Spleen (tissue), 11 donors: ENCODE data around the gene TENM3. TPM values are rescaled to one million over a fixed set of nuclear protein-coding genes. Genes with fewer than 3 reads are reported as not detected.

ENCODE experiments used
- DNase-seq: peaks from one replicate; pipeline ENCODE4 v3.0.0-alpha.2; 2020
- H3K27ac ChIP-seq, 8 donors: fragments of 200-600 bp; sonication (generic) in 7 of 8; 1 replicate in 4 of 8; 2 replicates in 4 of 8; pipeline versions ENCODE4 v1.5.0 to v1.8.0; 2016 to 2021; ENCODE audit warnings: inconsistent platforms in 4 of 8, mild to moderate bottlenecking in 4 of 8, moderate library complexity in 1 of 8
- H3K27me3 ChIP-seq, 7 donors: fragments of 200-600 bp; sonication (generic) in 6 of 7; replicated peaks in 1 of 7; 1 replicate in 4 of 7; 2 replicates in 3 of 7; pipeline versions ENCODE4 v1.5.0 to v1.8.0; 2016 to 2021; ENCODE audit warnings: inconsistent platforms in 3 of 7, mild to moderate bottlenecking in 1 of 7
- H3K36me3 ChIP-seq, 6 donors: fragments of 200-600 bp; sonication (generic) in 5 of 6; 1 replicate in 4 of 6; 2 replicates in 2 of 6; pipeline versions ENCODE4 v1.5.0 to v1.8.0; 2016 to 2021; ENCODE audit warnings: inconsistent platforms in 2 of 6
- H3K4me1 ChIP-seq, 6 donors: fragments of 200-600 bp; sonication (generic) in 5 of 6; 1 replicate in 3 of 6; 2 replicates in 3 of 6; pipeline versions ENCODE4 v1.5.0 to v1.8.0; 2016 to 2021; ENCODE audit warnings: inconsistent platforms in 3 of 6
- H3K4me3 ChIP-seq, 8 donors: fragments of 200-600 bp; sonication (generic) in 7 of 8; 1 replicate in 4 of 8; 2 replicates in 4 of 8; pipeline versions ENCODE4 v1.5.0 to v1.8.0; 2016 to 2021; ENCODE audit warnings: inconsistent platforms in 4 of 8, mild to moderate bottlenecking in 4 of 8, moderate library complexity in 2 of 8
- H3K9me3 ChIP-seq, 8 donors: fragments of 200-600 bp; sonication (generic) in 7 of 8; 1 replicate in 4 of 8; 2 replicates in 4 of 8; pipeline versions ENCODE4 v1.5.0 to v1.8.0; 2016 to 2021; ENCODE audit warnings: inconsistent platforms in 4 of 8
- POLR2A ChIP-seq, 3 donors: fragments of 450-650 bp; IDR thresholded peaks; one replicate each; pipeline ENCODE4 v1.5.1; 2017; ENCODE audit warnings: antibody characterized with exemption in 3 of 3, mild to moderate bottlenecking in 1 of 3
- POLR2AphosphoS5 ChIP-seq, 3 donors: sonication (generic); formaldehyde crosslinking; IDR thresholded peaks; one replicate each; pipeline ENCODE4 v1.5.1; 2017; ENCODE audit warnings: antibody characterized with exemption in 3 of 3
- WGBS, 5 donors: extraction: QIAGEN DNeasy Blood & Tissue Kit in 3 of 5; methylation state at CpG; one replicate each; pipeline versions ENCODE4 v1.1.5 to v1.1.7; 2013 to 2018; 5-methylcytosine and 5-hydroxymethylcytosine counted together
- intact Hi-C: fragments of 100-400 bp; cut with DNase I; formaldehyde crosslinking; loops from one replicate; pipeline ENCODE4 v1.15.0; 2023; ENCODE audit warnings: low total_unique reads
- polyA plus RNA-seq, 3 donors: library from polyadenylated mRNA; stranded (reverse); fragments of 200-250 nt; gene quantifications; one replicate each; pipeline ENCODE4 v1.2.1, GENCODE V29; 2013
- total RNA-seq, 7 donors: library from RNA; depleted of rRNA in 3 of 7; stranded (reverse); fragments of >200 nt in 3 of 7; fragmentation: NEBNext Ultra II Directional in 4 of 7; extraction: Animal tissue kit (Norgen Biotek cat#: 25700) in 4 of 7; gene quantifications; one replicate each; pipeline versions ENCODE4 v1.1.0 to v1.2.1, GENCODE V29; 2016 to 2021
- TF ChIP-seq, protein P1 (sequence below), 11 experiments: fragments of 200-600 bp in 7 of 11; fragments of 450-650 bp in 4 of 11; sonication (generic) in 4 of 11; IDR thresholded peaks in 8 of 11; conservative IDR thresholded peaks in 3 of 11; 1 replicate in 7 of 11; 2 replicates in 4 of 11; pipeline versions ENCODE4 v1.4.0 to v1.8.0; 2016 to 2021; ENCODE audit warnings: antibody characterized with exemption in 11 of 11, inconsistent platforms in 4 of 11, mild to moderate bottlenecking in 1 of 11
- donor health status: healthy with polysubstance abuse.
- donor health status: DM: no; HTN: no; CAD: no; lungs with moderate emphysema.
- donor health status: DM: no; HTN: no; CAD: no.
- donor health status: Bipolar disorder and iron deficiency.
- donor health status: healthy.
- donor health status: DM: no; HTN: no; CAD: no.
- donor health status: DM: yes; HTN: yes; CAD: no.

Gene TENM3
- total and polyA plus RNA-seq, 10 donors, result 0.37 to 45.6 (median 17.7) TPM

DNA sequence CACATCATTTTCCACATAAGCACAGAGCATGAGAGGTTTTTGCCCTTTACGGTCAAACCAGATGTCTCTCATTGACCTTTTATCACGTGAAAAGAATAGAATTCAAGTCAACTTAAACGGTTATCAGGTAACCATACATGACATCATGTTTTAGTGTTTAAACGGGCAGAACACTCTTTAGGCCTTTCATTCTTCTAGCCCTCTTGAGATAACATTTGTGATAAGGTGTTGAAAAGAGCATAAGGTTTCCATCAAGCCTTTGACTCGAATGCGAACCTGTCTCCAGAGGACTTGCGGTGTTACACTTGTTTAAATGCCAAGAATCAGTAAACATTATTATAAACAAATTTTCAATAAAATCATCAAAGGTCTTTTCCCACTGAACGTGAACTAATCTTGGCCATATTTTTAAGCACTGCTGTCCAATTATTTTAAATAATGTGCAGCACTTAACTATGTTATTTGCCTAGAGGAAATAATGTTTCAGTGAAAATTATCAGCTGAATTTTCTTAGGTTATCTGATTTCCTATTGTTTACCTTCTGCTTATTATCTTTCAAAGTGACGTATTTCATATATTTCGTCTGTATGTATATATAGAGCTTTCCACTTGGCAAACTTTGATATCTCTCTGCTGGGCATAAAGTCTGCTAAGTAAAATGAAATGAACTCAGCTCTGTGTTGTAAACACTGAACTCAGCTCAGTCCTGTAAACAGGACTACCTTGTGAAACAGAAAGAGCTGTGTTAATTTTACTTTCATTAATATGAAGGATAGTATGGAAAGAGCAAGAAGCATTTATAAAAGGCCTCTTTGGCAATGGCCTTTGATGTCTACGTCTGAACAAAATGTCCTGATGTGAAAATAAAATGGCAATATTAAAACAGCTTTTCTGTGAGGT, 33.3 kb downstream of the TENM3 start:
- no peak overlapping the region for H3K27ac ChIP-seq
- TF ChIP-seq, protein P1, sequence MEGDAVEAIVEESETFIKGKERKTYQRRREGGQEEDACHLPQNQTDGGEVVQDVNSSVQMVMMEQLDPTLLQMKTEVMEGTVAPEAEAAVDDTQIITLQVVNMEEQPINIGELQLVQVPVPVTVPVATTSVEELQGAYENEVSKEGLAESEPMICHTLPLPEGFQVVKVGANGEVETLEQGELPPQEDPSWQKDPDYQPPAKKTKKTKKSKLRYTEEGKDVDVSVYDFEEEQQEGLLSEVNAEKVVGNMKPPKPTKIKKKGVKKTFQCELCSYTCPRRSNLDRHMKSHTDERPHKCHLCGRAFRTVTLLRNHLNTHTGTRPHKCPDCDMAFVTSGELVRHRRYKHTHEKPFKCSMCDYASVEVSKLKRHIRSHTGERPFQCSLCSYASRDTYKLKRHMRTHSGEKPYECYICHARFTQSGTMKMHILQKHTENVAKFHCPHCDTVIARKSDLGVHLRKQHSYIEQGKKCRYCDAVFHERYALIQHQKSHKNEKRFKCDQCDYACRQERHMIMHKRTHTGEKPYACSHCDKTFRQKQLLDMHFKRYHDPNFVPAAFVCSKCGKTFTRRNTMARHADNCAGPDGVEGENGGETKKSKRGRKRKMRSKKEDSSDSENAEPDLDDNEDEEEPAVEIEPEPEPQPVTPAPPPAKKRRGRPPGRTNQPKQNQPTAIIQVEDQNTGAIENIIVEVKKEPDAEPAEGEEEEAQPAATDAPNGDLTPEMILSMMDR (IDR thresholded peaks at IDR 0.05 in 8 of 11, conservative IDR thresholded peaks at IDR 0.05 in 3 of 11), result no peak
- TF ChIP-seq POLR2A (IDR thresholded peaks at IDR 0.05) (no peak), POLR2AphosphoS5 (IDR thresholded peaks at IDR 0.05) (no peak)
- 62 to 69% (median 64%) methylated on average over 11 of the region's 11 CpGs for WGBS, 5 donors
- no peaks in the 10 kb centered on the region for H3K27me3 ChIP-seq
- H3K9me3 ChIP-seq, result no peaks in the 10 kb centered on the region
- H3K4me1 ChIP-seq, result no peaks in the 10 kb centered on the region
- intact Hi-C loops, result no loop called here
- no peak for DNase-seq
- no peaks in the 10 kb centered on the region for H3K36me3 ChIP-seq
- H3K4me3 ChIP-seq, result no peak overlapping the region

DNA sequence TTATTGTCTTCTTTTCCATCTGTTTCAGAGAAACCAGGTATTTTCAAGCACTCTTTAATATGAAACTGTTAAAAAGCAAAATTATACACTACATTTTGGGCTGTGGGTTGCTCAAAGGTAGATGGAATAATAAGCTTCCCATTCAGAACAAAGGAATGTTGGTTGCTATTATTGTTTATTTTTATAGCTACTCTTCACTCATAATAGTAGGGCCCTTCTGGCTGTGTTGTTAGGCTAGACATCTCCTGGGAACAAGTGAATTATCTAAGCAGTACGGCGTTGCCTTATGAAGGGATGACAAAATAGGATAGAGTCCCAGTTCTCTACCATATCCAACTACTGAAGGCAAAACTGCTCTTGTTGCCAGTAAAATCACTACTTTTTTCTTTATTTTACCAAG, 34.2 kb downstream of the TENM3 start:
- no peaks in the 10 kb centered on the region for H3K4me1 ChIP-seq
- TF ChIP-seq, protein P1 (IDR thresholded peaks at IDR 0.05 in 8 of 11, conservative IDR thresholded peaks at IDR 0.05 in 3 of 11), result no peak
- TF ChIP-seq POLR2AphosphoS5 (IDR thresholded peaks at IDR 0.05) (no peak), POLR2A (IDR thresholded peaks at IDR 0.05) (no peak)
- WGBS, 5 donors, result 87 to 98% (median 91%) methylated on average over 2 of the region's 2 CpGs
- no peak overlapping the region for H3K27ac ChIP-seq
- no peaks in the 10 kb centered on the region for H3K36me3 ChIP-seq
- intact Hi-C loops, result no loop called here
- DNase-seq, result no peak
- H3K27me3 ChIP-seq, result no peaks in the 10 kb centered on the region
- no peak overlapping the region for H3K4me3 ChIP-seq
- H3K9me3 ChIP-seq, result no peaks in the 10 kb centered on the region

DNA sequence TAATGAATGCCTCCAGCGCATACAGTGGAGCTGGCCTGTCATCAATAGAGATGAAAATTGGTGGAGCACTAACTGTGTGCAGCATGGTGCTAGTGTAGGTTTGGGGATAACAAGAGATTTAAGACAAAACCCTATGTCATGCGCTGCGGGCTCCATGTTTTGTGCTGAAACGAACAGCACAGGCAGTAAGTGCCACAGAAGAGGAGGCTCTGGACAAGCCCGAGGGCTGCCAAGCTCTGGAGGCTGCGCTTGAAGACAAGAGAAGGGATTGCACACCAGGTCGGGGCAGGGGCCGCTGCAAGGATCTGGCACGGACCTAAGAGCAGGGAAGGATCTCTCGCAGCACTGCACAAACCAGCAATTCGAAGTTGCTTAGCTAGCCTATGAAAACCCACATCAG, 35.5 kb downstream of the TENM3 start:
- H3K9me3 ChIP-seq, result no peaks in the 10 kb centered on the region
- no peaks in the 10 kb centered on the region for H3K36me3 ChIP-seq
- H3K27ac ChIP-seq, result no peak overlapping the region
- TF ChIP-seq, protein P1 (IDR thresholded peaks at IDR 0.05 in 8 of 11, conservative IDR thresholded peaks at IDR 0.05 in 3 of 11), result no peak
- TF ChIP-seq POLR2AphosphoS5 (IDR thresholded peaks at IDR 0.05), result no peak
- TF ChIP-seq POLR2A (IDR thresholded peaks at IDR 0.05), result no peak
- H3K4me3 ChIP-seq, result no peak overlapping the region
- no peaks in the 10 kb centered on the region for H3K27me3 ChIP-seq
- H3K4me1 ChIP-seq, result no peaks in the 10 kb centered on the region
- DNase-seq, result no peak
- 84 to 95% (median 87%) methylated on average over 11 of the region's 11 CpGs for WGBS, 5 donors
- intact Hi-C loops, result no loop called here

DNA sequence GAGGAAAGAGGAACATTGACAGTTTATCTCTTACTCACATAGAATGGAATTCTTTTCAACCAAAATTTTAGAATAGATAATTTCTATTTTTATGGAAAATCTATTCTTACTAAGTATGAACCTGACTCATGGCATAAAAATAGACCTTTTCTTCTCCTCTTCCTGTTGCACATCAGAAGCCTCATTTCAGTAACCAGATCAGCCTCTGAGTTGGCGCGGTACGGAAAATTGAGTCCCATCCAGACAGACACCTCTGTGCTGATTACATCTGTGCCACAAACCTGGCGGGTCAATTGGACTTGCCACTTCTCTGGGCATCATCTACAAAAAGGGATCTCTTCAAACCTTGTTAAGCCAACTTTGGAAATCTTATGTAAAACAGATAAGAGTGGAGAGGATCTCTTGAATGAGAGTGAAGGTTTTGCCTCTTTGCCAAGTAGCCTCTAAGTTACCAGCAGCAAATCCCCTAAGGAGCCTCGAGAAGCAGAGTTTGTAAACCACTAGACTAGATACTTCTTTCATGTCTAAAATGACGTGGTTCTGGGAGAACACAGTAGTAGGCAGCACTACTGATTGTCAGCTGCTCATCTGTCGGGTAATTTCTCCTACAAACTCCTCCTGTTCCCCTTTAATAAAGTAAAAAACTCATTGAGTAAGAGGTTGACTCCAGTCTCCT, 37.4 kb downstream of the TENM3 start:
- WGBS, 5 donors, result 71 to 83% (median 74%) methylated on average over 7 of the region's 7 CpGs
- no peaks in the 10 kb centered on the region for H3K4me1 ChIP-seq
- no peaks in the 10 kb centered on the region for H3K36me3 ChIP-seq
- intact Hi-C loops, result no loop called here
- TF ChIP-seq, protein P1 (IDR thresholded peaks at IDR 0.05 in 8 of 11, conservative IDR thresholded peaks at IDR 0.05 in 3 of 11), result no peak
- no peak for TF ChIP-seq POLR2AphosphoS5 (IDR thresholded peaks at IDR 0.05)
- no peak for TF ChIP-seq POLR2A (IDR thresholded peaks at IDR 0.05)
- no peak overlapping the region for H3K4me3 ChIP-seq
- no peaks in the 10 kb centered on the region for H3K9me3 ChIP-seq
- DNase-seq, result no peak
- no peaks in the 10 kb centered on the region for H3K27me3 ChIP-seq
- H3K27ac ChIP-seq, result no peak overlapping the region
